ENCODE results near the gene SQSTM1.

DNA sequence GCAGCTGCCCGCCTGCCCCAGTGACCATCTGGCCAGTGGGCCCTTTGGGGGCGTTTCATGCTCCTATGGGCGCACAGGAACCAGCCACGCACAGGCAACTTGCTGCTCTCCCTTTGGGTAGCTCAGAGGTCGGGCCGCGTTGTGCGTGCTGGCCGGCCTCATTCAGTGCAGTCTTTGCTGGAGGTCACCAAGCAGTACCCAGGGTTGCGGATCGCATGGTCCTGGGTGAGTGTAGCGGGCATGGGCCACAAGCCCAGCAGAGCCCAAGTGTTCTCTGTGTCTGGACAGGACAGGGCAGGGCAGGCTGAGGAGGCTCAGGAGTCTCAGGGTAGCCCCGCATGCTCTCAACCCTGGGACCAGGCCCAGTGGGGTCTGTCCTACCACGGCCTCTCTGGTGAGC, 47.8 kb downstream of the SQSTM1 start:
- no peak for TF ChIP-seq CTCF (IDR thresholded peaks at IDR 0.05)
- TF ChIP-seq POLR2AphosphoS5 (IDR thresholded peaks at IDR 0.05): no peak
- TF ChIP-seq POLR2A (IDR thresholded peaks at IDR 0.05): no peak
- no peak for TF ChIP-seq EP300 (IDR thresholded peaks at IDR 0.05)
